GM10847 (cell line): ENCODE results near the gene TNFRSF4.

ENCODE experiments used
- POLR2A ChIP-seq: IDR thresholded peaks from 2 replicates; pipeline ENCODE4 v1.6.1; 2011; ENCODE audit not compliant: insufficient read length; ENCODE audit errors: extremely low read depth

The TNFRSF4 gene

DNA sequence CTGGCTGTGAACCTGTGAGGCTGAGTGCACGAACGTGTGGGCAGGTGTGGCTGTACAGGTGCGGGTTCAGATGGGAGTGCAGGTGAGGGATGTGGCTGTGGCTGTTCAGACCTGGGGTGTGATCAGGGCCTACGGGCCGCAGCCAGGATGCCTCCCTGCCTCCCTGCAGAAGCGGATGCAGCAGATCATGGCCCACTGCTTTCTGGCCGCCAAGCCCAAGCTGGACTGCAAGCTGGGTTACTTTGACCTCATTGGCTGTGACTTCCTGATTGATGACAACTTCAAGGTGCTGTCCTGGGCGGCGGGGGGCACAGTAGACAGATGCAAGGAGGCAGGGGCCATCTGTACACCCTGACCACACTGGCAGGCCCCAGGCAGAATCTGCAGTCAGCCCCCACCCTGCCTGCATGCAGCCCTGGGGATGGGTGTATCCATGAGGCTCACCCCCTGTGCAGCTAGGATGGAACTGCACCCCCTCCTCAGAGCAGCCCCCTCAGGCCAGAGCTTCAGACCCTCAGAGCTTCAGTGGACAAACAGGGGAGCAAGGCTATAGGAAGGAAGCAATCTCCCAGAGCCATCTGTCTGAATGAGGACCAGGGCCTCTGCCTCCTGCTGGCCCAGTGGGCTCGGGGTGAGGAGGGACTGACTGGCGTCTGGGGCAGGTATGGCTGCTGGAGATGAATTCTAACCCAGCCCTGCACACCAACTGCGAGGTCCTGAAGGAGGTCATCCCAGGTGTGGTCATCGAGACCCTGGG lies 17.3 kb downstream of the TNFRSF4 start:
- no peak for TF ChIP-seq POLR2A

DNA sequence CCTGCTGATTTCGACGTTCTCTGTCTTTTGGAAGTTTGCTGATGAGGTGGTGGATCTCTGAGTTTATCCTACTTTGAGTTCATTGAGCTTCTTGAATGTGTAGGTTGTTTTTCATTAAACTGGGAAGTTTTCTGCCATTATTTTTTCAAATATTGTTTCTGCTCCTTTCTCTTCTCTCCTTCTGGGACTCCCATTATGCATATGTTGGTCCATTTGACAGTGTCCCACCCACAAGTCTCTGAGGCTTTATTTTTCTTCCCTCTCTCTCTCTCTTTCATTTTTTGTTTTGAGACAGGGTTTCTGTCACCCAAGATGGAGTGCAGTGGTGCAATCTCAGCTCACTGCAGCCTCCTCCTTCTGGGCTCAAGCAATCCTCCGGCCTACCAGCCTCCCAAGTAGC lies 19.2 kb downstream of the TNFRSF4 start:
- TF ChIP-seq POLR2A, result no peak

DNA sequence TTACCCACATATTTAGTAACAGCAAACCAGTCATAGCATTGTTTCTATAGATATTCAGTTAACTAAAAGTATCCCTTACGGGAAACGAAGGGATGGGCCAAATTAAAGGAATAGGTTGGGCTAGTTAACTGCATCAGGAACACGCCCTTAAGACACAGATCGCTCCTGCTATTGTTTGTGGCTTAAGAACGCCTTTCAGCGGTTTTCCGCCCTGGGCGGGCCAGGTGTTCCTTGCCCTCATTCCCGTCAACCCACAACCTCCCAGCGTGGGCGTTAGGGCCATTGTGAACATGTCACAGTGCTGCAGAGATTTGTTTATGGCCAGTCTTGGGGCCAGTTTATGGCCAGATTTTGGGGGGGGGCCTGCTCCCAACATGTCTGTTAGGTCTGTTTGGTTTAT lies 22.2 kb downstream of the TNFRSF4 start:
- TF ChIP-seq POLR2A, result no peak

DNA sequence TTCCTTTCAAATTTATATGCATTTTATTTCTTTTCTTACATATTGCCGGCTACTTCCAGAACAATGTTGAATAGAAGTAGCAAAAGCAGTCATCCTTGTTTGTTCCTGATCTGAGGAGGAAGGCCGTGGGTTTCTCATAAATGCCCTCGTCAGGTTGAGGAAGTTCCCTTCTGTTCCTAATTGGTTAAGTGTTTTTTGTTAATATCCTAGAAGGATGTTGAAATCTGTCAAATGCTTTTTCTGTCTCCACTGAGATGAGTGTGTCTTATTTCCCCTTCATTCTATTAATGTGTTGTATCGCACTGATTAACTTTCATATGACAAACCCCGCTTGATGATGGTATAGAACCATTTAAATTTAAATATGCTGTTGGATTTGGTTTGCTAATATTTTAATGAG lies 24.8 kb downstream of the TNFRSF4 start:
- no peak for TF ChIP-seq POLR2A

DNA sequence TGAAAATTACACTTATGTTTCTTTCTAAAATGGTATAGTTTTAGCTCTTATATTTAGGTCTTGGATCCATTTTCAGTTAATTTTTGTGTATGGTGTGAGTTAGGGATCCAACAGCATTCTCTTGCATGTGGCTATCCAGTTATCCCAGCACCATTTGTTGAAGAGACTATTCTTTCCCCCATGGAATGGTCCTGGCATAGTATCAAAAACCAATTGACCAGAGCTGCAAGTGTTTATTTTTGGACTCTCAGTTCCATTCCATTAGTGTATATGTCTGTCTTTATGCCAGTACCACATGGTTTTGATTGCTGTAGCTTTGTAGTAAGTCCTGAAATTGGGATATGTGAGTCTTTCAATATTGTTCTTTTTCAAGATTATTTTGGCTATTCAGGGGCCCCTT lies 26.0 kb downstream of the TNFRSF4 start:
- no peak for TF ChIP-seq POLR2A

DNA sequence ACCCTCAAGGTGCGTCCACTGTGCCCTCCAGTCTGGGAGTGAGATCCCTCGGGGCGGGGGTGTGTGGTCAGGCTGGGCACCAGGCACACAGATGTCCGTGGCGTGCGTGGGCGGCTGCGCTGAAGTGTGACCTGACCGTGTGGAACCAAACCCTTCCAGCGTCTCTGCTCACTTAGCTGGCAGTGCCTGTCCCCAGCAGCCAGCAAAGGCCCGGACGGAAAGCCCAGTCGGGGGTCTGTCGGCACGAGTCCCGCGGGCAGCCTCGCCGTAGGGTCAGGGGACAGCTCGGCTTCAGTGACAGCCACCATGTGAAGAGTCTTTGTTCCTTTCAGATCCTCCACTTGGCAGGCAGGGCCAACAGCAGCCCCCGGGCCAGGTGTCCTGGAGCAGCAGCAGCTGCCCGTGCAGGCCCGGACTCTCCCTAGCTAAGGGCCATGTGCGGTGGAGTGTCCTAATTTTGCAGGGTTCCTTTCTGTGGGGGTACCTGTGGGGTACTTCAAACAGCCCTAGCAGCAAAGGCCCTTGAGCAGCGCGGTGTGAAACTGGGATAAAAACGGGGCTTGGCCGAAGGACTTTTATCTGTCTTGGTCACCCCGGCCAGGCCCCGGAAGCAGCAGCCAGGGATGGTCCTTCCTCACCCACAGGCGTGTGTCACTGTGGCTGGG lies 28.7 kb downstream of the TNFRSF4 start:
- no peak for TF ChIP-seq POLR2A

DNA sequence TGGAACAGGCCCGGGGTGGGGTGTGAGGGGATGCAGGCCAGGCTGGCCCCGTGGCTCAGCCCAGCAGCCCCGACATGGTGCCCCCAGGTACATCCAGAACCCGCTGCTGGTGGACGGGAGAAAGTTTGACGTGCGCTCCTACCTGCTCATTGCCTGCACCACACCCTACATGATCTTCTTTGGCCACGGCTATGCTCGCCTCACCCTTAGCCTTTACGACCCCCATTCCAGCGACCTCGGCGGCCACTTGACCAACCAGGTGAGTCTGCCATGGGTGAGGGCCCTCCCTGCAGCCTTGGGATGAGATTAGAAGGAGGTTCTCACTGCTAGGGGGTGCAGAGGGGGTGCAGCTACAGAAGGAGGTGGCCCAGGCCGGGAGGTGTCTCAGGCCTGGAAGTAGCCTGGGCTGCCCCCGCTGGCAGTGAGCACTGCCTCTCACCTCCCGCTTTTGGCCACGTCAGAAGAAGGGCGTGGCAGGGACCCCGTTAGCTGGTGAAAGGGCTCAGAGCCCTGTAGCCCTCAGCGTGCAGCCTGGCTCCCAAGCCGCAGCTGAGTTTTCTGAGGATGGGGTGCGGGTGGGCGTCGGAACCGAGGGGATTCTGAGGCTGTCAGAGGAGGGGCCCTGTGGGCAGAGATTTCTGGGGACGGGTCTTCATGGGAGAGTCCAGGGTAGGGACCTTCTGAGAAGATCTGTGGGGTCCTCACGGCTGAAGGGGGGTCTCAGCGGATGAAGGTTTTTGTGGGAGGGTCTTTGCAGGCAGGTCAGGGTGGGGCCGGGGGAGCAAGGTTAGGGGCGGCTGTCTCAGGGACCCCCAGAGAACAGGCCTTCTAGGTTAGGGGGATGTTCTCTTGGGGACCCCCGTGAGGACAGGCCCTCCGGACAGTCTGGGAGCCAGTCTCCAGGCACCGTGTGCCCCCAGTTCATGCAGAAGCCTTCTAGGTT lies 29.8 kb downstream of the TNFRSF4 start:
- TF ChIP-seq POLR2A, result no peak

DNA sequence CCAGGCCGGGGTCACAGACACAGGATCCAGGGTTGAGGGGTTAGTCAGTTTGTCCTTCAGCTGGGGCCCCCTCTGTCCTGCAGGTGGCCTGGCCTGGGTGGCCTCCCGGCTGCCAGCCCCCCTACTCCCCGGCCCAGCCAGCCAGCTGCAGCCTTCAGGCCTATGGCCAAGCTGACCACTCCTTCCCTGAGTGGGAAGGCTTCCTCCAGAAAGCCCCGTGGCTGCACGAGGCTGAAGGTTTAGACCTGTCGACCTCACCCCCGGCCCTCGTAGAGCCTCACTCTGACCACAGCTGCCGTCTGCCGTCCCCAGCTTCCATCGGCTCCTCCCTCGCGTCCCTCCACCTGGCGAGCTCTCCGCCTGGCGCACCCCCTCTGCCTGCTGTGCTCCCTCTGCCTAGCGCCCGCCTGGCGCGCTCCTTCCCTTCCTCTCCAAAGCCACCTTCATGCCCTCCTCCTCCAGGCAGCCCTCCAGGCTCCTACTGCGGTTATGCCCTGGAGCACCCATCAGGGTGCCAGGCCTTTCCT lies 30.7 kb downstream of the TNFRSF4 start:
- no peak for TF ChIP-seq POLR2A

DNA sequence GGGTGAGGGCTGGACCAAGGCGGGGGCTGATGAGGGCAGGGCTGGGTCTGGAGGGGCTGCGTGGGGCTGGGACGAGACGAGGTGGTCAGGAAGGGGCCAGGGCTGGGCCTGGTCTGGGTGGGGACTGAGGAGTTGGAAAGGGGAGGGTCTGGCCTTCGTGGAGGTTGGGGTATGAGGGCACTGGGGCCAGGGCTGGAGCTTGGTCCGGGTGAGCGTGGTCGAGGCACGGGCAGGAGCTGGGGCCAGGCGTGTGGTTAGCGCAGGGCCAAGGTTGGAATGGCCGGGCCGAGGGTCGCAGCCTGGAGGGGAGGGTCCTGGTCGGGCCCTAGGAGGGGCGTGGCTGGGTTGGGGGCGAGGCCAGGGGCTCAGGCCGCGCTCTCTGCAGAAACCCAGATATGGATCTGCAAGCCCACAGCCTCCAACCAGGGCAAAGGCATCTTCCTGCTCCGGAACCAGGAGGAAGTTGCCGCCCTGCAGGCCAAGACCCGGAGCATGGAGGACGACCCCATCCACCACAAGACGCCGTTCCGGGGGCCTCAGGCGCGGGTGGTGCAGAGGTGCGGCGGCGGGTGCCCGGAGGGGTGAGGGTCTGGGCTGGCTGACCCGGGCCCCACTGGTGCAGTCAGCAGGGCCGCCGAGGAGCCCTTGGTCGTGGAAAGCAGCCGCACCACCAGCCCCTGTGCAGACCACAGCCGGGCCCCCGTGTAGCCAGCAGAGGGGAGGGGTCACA lies 31.3 kb downstream of the TNFRSF4 start:
- no peak for TF ChIP-seq POLR2A

DNA sequence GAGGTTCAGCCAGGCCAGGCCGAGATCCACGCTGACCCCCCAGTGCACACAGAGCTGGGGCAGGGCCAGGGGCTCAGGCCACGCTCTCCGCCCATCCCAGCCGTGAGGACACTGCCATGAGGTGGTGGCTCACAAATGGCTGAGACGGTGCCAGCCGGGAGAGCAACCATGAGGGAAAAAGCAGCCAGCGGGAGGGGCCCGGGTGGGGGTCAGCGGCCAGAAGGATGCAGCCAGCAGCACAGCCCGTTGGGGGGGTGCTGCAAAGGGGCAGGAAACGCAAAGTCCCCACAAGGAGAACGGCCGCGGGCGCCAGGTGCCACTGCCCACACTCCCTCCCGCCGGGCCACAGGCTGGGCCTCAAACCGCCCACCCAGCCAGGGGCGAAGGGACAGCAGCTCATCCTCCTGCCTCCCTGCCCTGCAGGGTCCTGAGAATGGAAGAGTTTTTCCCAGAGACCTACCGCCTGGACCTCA lies 32.0 kb downstream of the TNFRSF4 start:
- no peak for TF ChIP-seq POLR2A

DNA sequence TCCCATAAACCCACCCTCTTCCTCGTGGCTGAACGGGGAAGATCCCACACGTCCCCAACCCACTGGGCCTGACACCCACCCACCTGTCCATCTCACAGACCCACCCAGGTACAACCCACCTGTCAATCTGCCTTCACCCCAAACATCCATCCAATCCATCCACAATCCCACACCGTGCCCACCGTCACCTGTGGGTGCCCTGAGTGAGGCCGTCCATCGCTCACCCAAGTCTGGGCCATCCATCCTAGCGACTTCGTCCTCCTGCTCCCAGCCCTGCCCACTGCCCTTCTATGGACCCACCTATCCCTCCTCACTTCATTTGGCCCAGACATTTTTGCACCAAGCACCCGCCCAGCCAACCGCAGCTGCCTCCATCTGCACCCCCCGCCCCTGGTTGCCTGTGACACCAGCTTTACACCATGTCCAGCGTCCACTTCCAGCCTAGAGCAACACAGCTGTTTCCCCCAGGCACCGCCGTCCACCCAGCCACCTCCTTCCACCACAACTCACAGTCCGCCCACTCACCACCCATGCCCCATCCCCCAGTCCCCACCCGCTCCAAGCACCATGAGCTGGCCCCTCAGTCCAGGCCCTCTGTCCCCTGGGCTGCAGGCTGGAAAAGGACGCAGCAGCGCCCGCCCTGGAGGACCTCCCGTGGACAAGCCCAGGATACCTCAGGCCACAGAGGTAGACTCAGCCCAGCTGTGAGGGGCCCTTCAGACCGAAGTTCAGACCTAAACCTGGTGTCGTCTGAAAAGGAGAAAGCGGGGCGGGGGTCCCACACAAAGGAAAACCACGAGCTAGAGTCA lies 32.6 kb downstream of the TNFRSF4 start:
- no peak for TF ChIP-seq POLR2A

DNA sequence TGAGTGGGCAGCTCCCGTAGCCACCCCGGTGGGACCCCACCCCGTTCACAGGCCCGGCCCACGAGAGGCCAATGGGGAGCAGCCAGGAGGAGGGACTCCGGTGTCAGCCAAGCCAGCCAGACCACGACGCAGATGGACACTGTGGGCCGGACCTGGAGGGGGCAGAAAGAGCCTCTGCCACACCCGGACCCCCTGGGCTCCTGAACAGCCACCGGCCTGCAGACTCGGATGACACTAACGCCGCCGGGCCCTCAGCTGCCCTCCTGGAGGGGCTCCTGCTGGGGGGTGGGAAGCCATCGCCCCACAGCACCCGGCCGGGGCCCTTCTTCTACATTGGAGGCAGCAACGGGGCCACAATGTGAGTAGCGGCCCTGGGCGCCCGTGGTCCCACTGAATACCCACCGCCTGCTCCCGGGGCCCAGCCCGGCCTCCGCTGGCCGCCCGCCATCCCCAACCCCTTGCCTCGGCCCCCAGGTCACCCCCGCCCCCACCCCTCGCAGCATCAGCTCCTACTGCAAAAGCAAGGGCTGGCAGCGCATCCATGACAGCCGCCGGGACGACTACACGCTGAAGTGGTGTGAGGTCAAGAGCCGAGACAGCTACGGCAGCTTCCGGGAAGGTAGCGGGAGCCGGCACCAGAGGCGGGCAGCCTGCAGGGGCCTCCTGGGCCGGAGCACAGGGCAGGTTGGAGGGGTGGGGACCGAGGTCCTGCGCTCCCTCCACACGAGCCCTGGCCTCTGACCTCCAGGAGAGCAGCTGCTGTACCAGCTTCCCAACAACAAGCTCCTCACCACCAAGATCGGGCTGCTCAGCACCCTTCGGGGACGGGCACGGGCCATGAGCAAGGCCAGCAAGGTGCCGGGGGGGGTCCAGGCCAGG lies 33.7 kb downstream of the TNFRSF4 start:
- TF ChIP-seq POLR2A, result no peak
